Heart right ventricle (tissue), 16 donors: ENCODE results near the gene NPAS3. TPM values are rescaled to one million over a fixed set of nuclear protein-coding genes. Genes with fewer than 3 reads are reported as not detected.

Experiments used
- ATAC-seq, 8 donors: fragments of 200-7000 bp; cut with Tn5 transposase; one replicate each; pipeline ENCODE4 v1.9.1; 2020; ENCODE audit warnings: mild to moderate bottlenecking in 8 of 8, moderate library complexity in 8 of 8, moderate number of reproducible peaks in 1 of 8
- DNase-seq, 2 donors: peaks; one replicate each; pipeline ENCODE4 v3.0.0-alpha.2; 2020
- H3K27ac ChIP-seq, 10 donors: fragments of 200-600 bp; sonication (generic) in 2 of 10; one replicate each; pipeline versions ENCODE4 v1.5.0 to v1.8.0; 2020 to 2022; ENCODE audit warnings: mild to moderate bottlenecking in 3 of 10
- H3K27me3 ChIP-seq, 7 donors: fragments of 200-600 bp; one replicate each; pipeline ENCODE4 v1.8.0; 2021 to 2022; ENCODE audit warnings: mild to moderate bottlenecking in 2 of 7
- H3K36me3 ChIP-seq, 9 donors: fragments of 200-600 bp; sonication (generic) in 1 of 9; one replicate each; pipeline versions ENCODE4 v1.5.0 to v1.8.0; 2020 to 2022; ENCODE audit warnings: mild to moderate bottlenecking in 2 of 9
- H3K4me1 ChIP-seq, 9 donors: fragments of 200-600 bp; sonication (generic) in 1 of 9; one replicate each; pipeline versions ENCODE4 v1.5.0 to v1.8.0; 2020 to 2022; ENCODE audit warnings: mild to moderate bottlenecking in 4 of 9
- H3K4me3 ChIP-seq, 10 donors: fragments of 200-600 bp; sonication (generic) in 2 of 10; one replicate each; pipeline versions ENCODE4 v1.5.0 to v1.8.0; 2020 to 2022; ENCODE audit warnings: mild to moderate bottlenecking in 7 of 10, moderate library complexity in 2 of 10
- H3K9me3 ChIP-seq, 11 donors: fragments of 200-600 bp in 10 of 11; sonication (generic) in 2 of 11; one replicate each; pipeline versions ENCODE4 v1.5.0 to v1.8.0; 2013 to 2022; ENCODE audit warnings: mild to moderate bottlenecking in 2 of 11, control low read depth in 1 of 11, moderate library complexity in 1 of 11
- WGBS, 2 donors: extraction: QIAGEN DNeasy Blood & Tissue Kit; methylation state at CpG; one replicate each; pipeline ENCODE4 v1.1.7; 2013; ENCODE audit warnings: inconsistent platforms in 1 of 2; 5-methylcytosine and 5-hydroxymethylcytosine counted together
- intact Hi-C, 10 donors: fragments of 100-400 bp; cut with DNase I; formaldehyde crosslinking; loops; one replicate each; pipeline versions ENCODE4 v1.11.1 to v1.14.2; 2022
- polyA plus RNA-seq, 2 donors: library from polyadenylated mRNA; stranded (reverse); fragments of 200-250 nt; gene quantifications; one replicate each; pipeline ENCODE4 v1.2.3, GENCODE V29; 2013
- total RNA-seq, 10 donors: library from RNA; stranded (reverse); fragmentation: NEBNext Ultra II Directional in 3 of 10; extraction: Animal tissue kit (Norgen Biotek cat#: 25700) in 3 of 10; gene quantifications; one replicate each; pipeline versions ENCODE4 v1.2.1 to v1.2.4, GENCODE V29; 2021 to 2023
- TF ChIP-seq, protein P1 (sequence below), 9 donors: fragments of 200-600 bp; sonication (generic) in 2 of 9; IDR thresholded peaks; one replicate each; pipeline versions ENCODE4 v1.5.0 to v1.8.0; 2021 to 2022; ENCODE audit warnings: antibody characterized with exemption in 9 of 9, mild to moderate bottlenecking in 5 of 9, moderate library complexity in 1 of 9
- donor health status: Arrhythmogenic right ventricular cardiomyopathy.
- donor health status: ischemic (EF 13 %, LVEDD 7.1; RV severe dilation, severe dysfunction).
- donor health status: healthy with polysubstance abuse.
- donor health status: DM: no; HTN: yes; CAD: no.
- donor health status: DM: no; HTN: no; CAD: no.
- donor health status: ischemic (EF 25% LVEDD 6.9; RV normal size, moderate dysfunction).
- donor health status: ischemic (EF 25% LVEDD 5.7; RV mildly dilated, moderate dysfunction).
- donor health status: healthy.
- donor health status: DM: yes; HTN: yes; CAD: no.
- donor health status: Ischemic cardiomyopathy.
- donor health status: ischemic (EF 35%, LVEDD 5.7; RV mildly dilated, moderate dysfunction).
- donor health status: nonischemic (EF 11% LVEDD 7.7; RV severe dilation, severe dysfunction).
- donor health status: DM: yes; HTN: yes; CAD: no.
- donor health status: PGD.
- donor health status: ischemic (EF 29% LVEDD 5.4; RV normal size, mild dysfunction).
- donor health status: nonischemic (EF 23%, LVEDD 6.1; RV moderate dilation, normal function).

NPAS3 gene
- total and polyA plus RNA-seq, 12 donors: 0.12 to 2.8 (median 0.99) TPM

DNA sequence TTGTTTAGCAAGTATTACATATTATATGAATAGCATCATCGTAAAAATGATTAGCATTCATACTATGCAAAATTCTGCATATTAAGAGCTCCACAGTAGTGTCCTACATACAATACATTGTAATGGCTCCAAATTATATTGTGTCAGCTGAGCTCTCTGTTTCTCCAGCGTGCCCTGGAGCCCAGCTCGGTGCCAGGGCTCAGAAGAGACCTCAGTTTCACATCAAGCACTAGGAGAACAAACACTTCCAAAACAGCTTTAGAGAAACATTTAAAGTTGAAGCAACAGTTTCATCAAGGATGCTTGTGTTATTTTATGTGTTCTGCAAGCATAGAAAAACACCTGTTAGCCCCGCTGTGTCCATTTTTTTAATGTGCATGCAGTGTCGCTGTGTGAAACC lies 555.3 kb downstream of the NPAS3 start:
- ATAC-seq: no peak
- Histone ChIP-seq H3K4me1 (no peaks in the 10 kb centered on the region), H3K36me3 (no peaks in the 10 kb centered on the region), H3K4me3 (no peak overlapping the region), H3K9me3 (peaks cover 0 to 23% (median 0%) of the 10 kb centered on the region in 11 donors), H3K27me3 (peaks cover 0 to 5% (median 0%) of the 10 kb centered on the region in 7 donors), H3K27ac (no peak overlapping the region)
- intact Hi-C loops: no loop called here
- DNase-seq: no peak
- TF ChIP-seq, protein P1, sequence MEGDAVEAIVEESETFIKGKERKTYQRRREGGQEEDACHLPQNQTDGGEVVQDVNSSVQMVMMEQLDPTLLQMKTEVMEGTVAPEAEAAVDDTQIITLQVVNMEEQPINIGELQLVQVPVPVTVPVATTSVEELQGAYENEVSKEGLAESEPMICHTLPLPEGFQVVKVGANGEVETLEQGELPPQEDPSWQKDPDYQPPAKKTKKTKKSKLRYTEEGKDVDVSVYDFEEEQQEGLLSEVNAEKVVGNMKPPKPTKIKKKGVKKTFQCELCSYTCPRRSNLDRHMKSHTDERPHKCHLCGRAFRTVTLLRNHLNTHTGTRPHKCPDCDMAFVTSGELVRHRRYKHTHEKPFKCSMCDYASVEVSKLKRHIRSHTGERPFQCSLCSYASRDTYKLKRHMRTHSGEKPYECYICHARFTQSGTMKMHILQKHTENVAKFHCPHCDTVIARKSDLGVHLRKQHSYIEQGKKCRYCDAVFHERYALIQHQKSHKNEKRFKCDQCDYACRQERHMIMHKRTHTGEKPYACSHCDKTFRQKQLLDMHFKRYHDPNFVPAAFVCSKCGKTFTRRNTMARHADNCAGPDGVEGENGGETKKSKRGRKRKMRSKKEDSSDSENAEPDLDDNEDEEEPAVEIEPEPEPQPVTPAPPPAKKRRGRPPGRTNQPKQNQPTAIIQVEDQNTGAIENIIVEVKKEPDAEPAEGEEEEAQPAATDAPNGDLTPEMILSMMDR (IDR thresholded peaks at IDR 0.05): no peak
- 88 to 89% methylated on average over 5 of the region's 5 CpGs for WGBS, 2 donors

DNA sequence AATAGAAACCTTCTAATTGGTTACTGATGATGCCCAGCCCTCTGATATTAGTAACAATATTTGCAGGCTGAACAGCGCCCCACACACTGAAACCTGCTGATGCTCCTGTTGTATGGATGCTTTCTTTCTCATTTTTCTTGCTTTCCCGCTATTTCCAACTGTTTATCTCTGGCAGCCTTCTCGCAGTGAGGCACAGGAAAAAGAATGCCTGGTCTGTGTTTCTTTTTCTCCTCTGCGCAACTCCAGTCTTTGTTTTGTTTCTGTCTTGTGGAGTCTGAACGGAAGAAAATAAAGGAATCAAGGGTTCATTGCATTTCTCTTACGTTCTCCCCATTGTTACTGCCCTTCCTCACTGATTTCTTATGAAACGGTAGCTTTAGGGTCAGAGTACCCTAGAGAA lies 561.0 kb downstream of the NPAS3 start:
- WGBS, 2 donors: 50 to 56% methylated on average over 7 of the region's 7 CpGs
- no peaks in the 10 kb centered on the region for H3K36me3 ChIP-seq
- H3K4me3 ChIP-seq: peak overlapping the region in 7 of 10 donors; percentile 3 to 40 (median 34)
- H3K27ac ChIP-seq: peak overlapping the region in 1 of 10 donors; percentile 21
- TF ChIP-seq, protein P1 (IDR thresholded peaks at IDR 0.05): no peak
- peaks cover 0 to 5% (median 0%) of the 10 kb centered on the region in 7 donors for H3K27me3 ChIP-seq
- DNase-seq (no peak), ATAC-seq (peak in 1 of 8 donors; percentile 22)
- intact Hi-C loops: no loop called here
- peaks cover 0 to 22% (median 0%) of the 10 kb centered on the region in 11 donors for H3K9me3 ChIP-seq
- peaks cover 0 to 2% (median 0%) of the 10 kb centered on the region in 9 donors for H3K4me1 ChIP-seq

DNA sequence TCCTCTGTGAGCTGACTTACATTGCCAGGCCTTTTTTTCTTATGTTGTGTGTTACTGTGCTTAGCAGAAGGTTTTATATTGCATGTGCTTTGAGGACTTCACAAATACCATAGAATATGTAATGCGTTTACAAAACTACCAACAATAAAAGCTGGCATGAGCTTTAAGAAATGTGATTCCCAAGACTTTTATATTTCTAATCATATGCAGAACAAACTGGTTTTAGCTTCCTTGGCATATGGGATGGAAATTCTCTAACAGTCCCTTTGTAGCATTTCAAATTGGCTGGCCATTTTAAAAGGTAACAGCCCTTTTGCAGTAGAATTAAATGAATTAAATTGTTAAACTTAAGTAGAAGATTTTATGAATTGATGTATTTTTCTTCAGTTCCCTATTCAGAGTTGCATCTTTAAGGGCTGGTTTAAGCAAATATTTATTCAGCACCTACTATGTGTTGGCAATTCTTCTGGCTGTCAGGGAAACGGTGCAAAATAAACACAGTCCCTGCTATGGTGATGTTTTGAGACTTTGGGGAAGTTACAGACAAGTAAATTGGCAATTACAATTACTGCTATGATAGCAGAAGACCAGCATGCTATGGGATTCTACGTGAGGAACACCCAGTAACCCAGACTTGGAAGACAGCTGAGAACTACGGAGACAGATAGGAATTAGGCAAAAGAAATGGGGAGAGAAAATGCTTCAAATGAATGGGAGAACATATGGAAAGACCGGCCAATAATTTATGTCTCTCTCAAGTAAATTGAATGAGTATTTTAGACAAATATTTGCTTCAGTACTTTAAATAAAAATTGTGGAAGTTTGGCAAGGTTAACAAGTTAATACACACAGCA lies 565.8 kb downstream of the NPAS3 start:
- H3K27ac ChIP-seq: no peak overlapping the region
- peaks cover 0 to 6% (median 0%) of the 10 kb centered on the region in 9 donors for H3K4me1 ChIP-seq
- no peaks in the 10 kb centered on the region for H3K27me3 ChIP-seq
- 74 to 78% methylated on average over 5 of the region's 5 CpGs for WGBS, 2 donors
- ATAC-seq (no peak), DNase-seq (no peak)
- no peaks in the 10 kb centered on the region for H3K9me3 ChIP-seq
- intact Hi-C loops: no loop called here
- H3K4me3 ChIP-seq: no peak overlapping the region
- TF ChIP-seq, protein P1 (IDR thresholded peaks at IDR 0.05): no peak
- H3K36me3 ChIP-seq: no peaks in the 10 kb centered on the region

DNA sequence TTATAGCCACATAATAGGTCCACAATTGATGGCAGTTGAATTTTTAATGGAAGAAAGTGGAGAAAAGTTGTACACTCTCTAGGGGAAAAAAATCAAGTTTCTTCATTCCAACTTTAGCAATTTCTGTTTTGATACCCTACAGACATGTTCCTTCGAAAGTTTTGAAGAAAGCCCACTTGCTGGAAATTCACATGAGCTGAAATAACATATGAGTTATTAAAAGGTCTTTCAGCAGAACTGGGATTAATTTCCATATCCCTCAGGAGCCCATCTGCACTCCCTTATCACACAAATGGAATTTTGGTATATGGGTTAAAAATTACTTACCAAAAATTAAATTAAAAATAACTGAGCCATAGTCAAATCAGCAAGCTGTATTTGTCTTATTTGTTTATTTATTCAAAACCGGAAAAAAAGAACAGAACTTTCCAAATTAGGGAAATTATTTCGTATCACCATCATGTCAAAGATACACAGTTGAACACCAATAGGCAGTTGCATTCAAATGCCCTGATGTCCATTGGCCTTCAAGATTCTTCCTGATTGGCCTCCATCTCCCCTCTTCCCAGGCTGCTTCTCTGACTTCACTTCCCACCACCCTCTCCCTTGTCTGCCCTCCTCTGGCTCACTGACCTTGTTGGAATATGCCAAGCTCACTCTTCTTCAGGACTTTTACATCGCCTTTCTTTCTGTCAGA lies 566.7 kb downstream of the NPAS3 start:
- Histone ChIP-seq H3K27me3 (peaks cover 0 to 4% (median 0%) of the 10 kb centered on the region in 7 donors), H3K9me3 (no peaks in the 10 kb centered on the region), H3K4me1 (peaks cover 0 to 6% (median 0%) of the 10 kb centered on the region in 9 donors), H3K4me3 (no peak overlapping the region), H3K36me3 (no peaks in the 10 kb centered on the region), H3K27ac (peak overlapping the region in 1 of 10 donors; percentile 30)
- intact Hi-C loops: no loop called here
- DNase-seq (peak in 1 of 2 donors; percentile 7), ATAC-seq (peak in 5 of 8 donors; percentile 35 to 75 (median 57))
- TF ChIP-seq, protein P1 (IDR thresholded peaks at IDR 0.05): no peak
- WGBS, 2 donors: 72 to 76% methylated on average over 4 of the region's 4 CpGs
